GM19328 (cell line): Measurements from ENCODE around the gene KCNQ1.

Source experiments
- ATAC-seq: cut with Tn5 transposase; IDR thresholded peaks from one replicate; pipeline ENCODE4 v1.9.1; 2021; ENCODE audit warnings: mild to moderate bottlenecking, moderate library complexity; ENCODE audit not compliant: unreplicated experiment

Gene KCNQ1

GRCh38 chr11:2577031-2577990, 132.5 kb downstream of the KCNQ1 start:
- ATAC-seq, result no peak

- no peak for ATAC-seq
These were observed 133.5 kb downstream of the KCNQ1 start for GRCh38 chr11:2577991-2578928.

- no peak for ATAC-seq
These were observed 134.1 kb downstream of the KCNQ1 start for GRCh38 chr11:2578929-2579270.

DNA sequence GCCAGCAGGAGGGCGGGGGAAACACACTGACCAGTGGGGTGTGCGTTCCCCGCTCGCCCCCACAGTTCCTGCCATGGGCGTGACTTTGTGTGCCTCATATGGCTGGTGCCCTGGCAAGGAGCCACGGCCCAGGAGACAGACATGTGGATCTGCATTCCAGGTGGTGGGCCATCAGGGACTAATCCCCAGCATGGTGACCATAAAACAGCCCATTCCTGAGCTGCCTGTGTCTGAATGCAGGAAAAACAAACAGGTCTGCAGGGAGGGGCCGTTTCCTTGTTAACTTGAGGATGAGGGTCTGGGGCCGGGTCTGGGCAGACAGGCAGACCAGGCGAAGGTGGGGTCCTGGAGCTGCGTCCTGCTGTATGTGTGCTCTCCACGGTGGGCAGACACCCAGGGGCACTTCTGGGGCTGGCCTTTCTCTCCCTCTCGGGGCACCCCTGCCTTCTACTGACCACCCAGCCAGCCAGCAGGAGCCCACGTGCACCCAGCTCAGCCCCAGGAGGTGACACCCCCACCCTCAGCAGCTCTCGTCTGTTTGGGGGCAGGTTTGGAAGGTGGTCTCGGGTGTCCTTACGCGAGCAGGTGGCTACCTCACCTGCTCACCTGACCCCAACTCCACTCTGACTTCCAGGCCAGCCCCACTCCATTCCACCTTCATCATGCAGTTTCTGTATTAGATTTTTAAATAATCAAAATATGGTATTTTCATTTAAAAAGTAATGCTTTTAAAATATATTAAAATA, 134.7 kb downstream of the KCNQ1 start:
- ATAC-seq, result no peak

- ATAC-seq, result no peak
These were observed 135.2 kb downstream of the KCNQ1 start for GRCh38 chr11:2580061-2580421.

GRCh38 chr11:2580571-2581001, 135.8 kb downstream of the KCNQ1 start:
- no peak for ATAC-seq

DNA sequence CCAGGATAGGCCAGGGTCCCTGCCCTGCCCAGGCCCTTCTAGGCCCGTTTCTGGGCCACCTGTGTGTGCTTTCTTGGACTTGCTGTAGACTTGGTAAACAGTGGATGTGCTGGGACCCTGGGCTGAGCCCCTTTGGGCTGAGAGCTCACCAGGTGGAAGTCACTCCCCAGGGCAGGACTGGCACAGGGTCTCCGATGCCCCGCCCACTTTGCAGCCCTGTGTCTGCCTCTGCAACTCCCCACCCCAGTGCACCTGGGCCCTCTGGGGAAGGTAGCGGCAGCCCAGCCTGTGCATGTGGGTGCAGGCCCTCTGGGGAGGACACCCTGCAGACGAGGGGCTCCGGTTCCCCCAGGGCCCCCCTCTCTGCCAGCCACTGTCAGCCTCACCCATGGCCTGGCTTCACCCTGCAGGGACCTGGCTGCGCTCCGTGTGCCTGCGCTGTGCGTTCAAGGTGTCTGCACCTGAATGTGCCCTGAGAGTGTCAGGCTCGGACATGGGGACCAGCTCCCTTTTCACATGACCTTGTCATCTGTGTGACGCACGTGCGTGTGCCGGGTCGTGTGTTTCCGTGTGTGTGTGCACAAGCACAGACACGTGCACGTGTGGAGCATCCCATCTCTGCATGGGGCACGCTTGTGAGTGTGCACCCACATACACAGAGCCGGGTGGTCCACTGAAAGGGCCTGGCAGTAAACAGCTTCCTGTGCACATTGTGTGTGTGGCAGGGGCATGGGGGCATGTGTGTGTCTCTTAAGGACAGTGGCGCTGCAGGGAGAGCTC, 136.5 kb downstream of the KCNQ1 start:
- no peak for ATAC-seq

GRCh38 chr11:2581931-2582350, 137.1 kb downstream of the KCNQ1 start:
- no peak for ATAC-seq

DNA sequence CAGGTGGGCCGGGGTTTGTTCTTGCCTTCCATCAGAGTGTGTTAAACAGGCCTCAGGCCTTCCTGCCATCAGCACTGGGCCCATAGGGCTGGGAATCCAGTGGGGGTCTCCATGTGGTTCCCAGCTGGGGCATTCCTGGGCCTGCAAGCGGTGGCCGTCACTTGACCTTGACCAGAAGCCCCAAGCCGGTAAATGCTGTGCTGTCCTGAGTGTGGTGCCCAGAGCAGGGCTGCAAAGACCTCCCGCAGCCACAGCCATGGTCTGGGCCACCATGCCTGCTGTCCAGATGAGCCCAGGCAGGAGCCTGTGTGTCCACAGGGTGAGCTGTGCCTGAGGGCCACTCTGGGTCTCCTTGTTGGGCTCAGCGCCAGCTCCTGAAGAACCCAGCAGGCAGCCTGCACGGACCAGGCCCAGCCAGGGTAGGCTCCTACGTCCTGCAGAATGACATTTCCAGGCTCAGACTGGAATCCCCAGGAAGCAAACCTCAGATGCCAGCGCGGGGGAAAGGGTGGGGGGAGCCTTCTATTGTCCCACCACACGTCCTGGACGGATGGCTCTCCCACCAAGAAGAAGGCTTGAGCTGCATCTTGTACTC, 137.6 kb downstream of the KCNQ1 start:
- no peak for ATAC-seq

DNA sequence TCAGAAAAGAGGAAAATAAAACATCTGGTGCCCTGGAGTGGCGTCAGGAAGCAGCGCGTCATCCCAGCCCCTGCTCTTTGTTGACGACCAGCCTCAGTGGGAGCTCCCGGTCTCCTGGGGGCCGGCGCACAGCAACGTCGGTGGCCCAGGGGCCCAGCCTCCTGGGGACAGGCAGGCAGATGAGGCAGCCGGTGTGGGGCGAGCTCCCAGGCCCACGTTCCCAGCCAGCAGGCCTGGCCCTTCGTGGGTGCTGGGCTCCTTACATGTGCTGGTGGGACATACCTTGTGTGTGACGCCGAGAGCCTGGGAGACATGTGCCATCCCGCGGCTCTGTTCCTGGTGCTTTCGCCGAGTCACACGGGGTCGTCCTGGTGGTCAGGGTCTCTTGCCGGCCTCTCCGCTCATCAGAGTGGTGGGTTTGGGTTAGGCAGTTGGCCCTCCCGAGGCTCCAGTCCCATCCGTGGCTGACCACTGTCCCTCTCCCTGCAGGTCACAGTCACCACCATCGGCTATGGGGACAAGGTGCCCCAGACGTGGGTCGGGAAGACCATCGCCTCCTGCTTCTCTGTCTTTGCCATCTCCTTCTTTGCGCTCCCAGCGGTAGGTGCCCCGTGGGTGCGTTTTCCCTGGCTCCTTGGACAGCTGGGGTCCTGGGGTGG, 138.3 kb downstream of the KCNQ1 start:
- no peak for ATAC-seq

- ATAC-seq, result no peak
These were observed 138.8 kb downstream of the KCNQ1 start for GRCh38 chr11:2583605-2583958.

GRCh38 chr11:2584434-2584811, 139.6 kb downstream of the KCNQ1 start:
- ATAC-seq, result no peak

DNA sequence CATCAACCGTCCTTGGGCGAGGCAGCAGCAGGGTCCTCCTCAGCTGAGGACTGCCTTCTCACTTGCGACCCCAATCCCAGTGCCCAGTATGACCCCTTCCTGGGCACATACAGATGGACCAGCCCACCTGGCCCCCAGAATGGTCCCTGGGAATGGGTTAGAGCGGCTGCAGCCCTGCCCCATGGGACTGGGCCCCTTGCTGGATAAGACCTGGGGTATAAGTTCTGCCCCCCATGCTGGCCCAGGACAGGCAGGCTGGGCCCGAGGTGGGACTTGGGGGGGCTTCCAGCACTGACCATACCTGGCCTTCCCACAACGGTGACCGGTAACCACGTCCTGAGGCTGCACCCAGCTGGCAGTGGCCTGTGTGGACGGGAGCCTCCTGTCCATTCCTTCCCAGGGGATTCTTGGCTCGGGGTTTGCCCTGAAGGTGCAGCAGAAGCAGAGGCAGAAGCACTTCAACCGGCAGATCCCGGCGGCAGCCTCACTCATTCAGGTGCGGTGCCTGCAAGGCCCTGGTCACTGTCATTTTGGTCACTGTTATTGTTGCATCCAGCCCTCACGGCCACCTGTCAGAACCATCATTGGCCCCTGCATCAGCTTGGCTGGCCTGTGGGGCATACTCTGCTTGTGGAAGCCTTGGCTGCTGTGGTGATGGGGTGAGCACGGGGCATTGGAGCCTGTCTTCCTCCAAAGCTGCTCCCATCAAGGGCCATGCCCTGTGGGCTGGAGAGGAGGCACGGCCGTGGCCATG, 140.2 kb downstream of the KCNQ1 start:
- ATAC-seq, result no peak

DNA sequence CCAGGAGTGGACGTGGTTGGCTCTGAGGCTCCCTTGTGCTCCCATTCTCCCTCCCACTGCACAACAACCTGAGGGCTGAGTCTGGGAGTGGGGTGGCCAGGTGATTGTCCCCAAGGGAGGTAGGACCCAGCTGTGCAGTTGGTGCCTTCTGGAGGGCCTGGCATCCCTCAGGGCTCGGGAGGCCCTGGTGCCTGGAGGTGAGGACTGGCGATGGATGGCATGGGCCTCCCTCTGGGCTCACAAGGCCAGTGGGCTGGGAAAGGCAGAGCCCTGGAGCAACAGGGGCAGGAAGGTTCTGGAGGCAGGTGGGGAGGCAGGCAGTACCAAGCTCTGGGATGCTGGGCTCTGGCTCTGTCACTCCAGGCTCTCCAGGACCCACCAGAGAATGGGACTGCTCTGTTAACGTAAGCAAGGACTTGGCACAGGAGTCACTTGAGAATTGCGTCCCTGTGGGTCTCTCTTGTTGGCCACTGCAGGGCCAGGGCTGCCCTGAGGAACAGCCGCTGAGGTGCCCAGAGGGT, 140.8 kb downstream of the KCNQ1 start:
- no peak for ATAC-seq

GRCh38 chr11:2586087-2586792, 141.4 kb downstream of the KCNQ1 start:
- no peak for ATAC-seq

DNA sequence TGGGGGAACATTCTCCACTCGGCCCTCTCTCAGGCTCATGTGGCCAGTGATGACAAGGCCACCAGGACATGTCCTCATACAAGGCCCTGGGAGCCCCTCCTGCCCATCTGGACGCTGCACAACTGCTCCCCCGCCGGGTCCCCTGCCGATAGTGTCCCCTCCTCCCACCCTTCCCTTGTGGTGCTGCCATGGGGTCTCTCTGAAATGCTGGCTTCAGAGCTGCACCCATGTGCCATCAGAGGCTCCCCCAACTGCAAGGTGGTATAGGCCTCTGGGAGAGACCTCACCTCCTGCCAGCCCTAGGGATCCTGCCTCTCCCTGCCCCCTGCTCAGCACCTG, 142.0 kb downstream of the KCNQ1 start:
- ATAC-seq, result no peak

DNA sequence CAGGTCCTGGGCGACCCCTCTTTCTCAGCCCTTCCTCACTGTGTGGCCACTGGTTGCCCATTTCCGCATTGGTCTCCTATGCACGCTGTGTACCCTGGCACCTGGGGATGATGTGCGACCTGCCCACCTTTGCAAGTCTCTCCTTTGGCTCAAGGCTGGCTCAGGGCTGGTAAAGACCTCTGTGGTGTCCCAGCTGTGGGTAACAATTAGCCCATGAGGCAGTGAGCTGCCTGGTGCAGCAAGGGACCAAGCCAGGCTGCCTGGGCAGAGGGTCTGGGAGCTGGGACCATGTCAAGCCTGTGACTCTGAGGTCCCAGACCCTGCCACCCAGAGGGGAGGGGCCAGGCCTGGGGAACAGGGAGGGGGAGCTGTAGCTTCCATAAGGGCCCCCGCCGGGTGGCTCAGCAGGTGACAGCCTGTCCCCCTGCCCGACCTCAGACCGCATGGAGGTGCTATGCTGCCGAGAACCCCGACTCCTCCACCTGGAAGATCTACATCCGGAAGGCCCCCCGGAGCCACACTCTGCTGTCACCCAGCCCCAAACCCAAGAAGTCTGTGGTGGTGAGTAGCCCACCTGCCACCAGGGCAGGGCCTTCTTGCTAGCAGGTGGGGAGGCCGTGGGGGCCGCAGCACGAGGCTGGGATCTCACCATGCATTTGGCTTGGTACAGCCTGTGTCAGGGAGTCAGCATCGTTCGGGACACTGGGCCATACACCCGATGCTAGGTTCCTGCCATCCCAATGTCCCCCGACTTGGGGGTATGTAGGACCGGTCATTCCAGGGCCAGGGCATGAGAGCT, 142.5 kb downstream of the KCNQ1 start:
- ATAC-seq, result no peak
